A549 (cell line): ENCODE measurements around the gene ALDH1A3. TPM values are rescaled to one million over a fixed set of nuclear protein-coding genes. Genes with fewer than 3 reads are reported as not detected.
A peak's percentile ranks its signal among the peaks of the same experiment; 100 is the strongest.

Source experiments
- ATAC-seq, 2 experiments: fragments of 200-7000 bp in 1 of 2; fragments of >200 bp in 1 of 2; cut with Nextera tagmentation in 1 of 2; cut with Tn5 transposase in 1 of 2; 3 replicates each; pipeline versions ENCODE4 v1.8.0 to v1.9.1; 2018 to 2020; ENCODE audit warnings: mild to moderate bottlenecking in 1 of 2, moderate library complexity in 1 of 2
- CTCF ChIA-PET: fragments of 300-600 bp; sonication (Branson Sonifier 250); formaldehyde crosslinking; extraction: SDS; loops from one replicate; lab custom pipeline; 2021; ENCODE audit warnings: antibody characterized with exemption, inconsistent platforms; lab: Yijun Ruan, JAX
- POLR2A ChIA-PET: fragments of 350-600 bp; formaldehyde crosslinking; extraction: SDS; loops from one replicate; lab custom pipeline; 2021; ENCODE audit warnings: antibody characterized with exemption, inconsistent platforms; lab: Yijun Ruan, JAX
- DNase-seq, 2 experiments: peaks; one replicate each; pipeline versions ENCODE4 v3.0.0 to v3.0.0-alpha.2; 2011 to 2016; ENCODE audit warnings: low read depth in 1 of 2, low spot score in 1 of 2
- FAIRE-seq: peaks from 2 replicates; lab custom pipeline; 2011; peaks lifted over from hg19 to GRCh38; lab: Jason Lieb, UNC
- H3K27ac ChIP-seq, 2 experiments: fragments of >200 bp; sonication (Bioruptor Twin); formaldehyde crosslinking; 3 replicates each; pipeline ENCODE4 v1.5.1; 2016 to 2017
- H3K4me1 ChIP-seq: fragments of >200 bp; sonication (Bioruptor Twin); formaldehyde crosslinking; 3 replicates; pipeline ENCODE4 v1.6.1; 2016
- H3K4me2 ChIP-seq: fragments of >200 bp; sonication (Bioruptor Twin); formaldehyde crosslinking; 3 replicates; pipeline ENCODE4 v1.6.1; 2016
- H3K4me3 ChIP-seq: fragments of >200 bp; sonication (Bioruptor Twin); formaldehyde crosslinking; 3 replicates; pipeline ENCODE4 v1.5.1; 2016
- H3K9me3 ChIP-seq: fragments of >200 bp; sonication (Bioruptor Twin); formaldehyde crosslinking; 3 replicates; pipeline ENCODE4 v1.6.1; 2016
- CHD2 ChIP-seq: fragments of 150-350 bp; IDR thresholded peaks from 2 replicates; pipeline ENCODE4 v1.6.1; 2014; ENCODE audit warnings: low read length; ENCODE audit not compliant: partially characterized antibody
- EHF ChIP-seq: fragments of 250-450 bp; sonication (Bioruptor Pico); IDR thresholded peaks from 2 replicates; pipeline ENCODE4 v1.5.0; 2020; ENCODE audit warnings: mild to moderate bottlenecking
- FOXS1 ChIP-seq: fragments of 250-450 bp; sonication (Bioruptor Pico); IDR thresholded peaks from 2 replicates; pipeline ENCODE4 v1.5.0; 2020; ENCODE audit warnings: mild to moderate bottlenecking, moderate library complexity
- HEYL ChIP-seq: fragments of 250-450 bp; sonication (Bioruptor Pico); IDR thresholded peaks from 2 replicates; pipeline ENCODE4 v1.8.0; 2021; ENCODE audit warnings: mild to moderate bottlenecking, moderate library complexity
- HOXA7 ChIP-seq: fragments of 250-450 bp; sonication (Bioruptor Pico); IDR thresholded peaks from 2 replicates; pipeline ENCODE4 v1.5.0; 2020; ENCODE audit warnings: mild to moderate bottlenecking, moderate library complexity
- JUN ChIP-seq, 2 experiments: fragments of >200 bp; sonication (Bioruptor Twin); formaldehyde crosslinking; IDR thresholded peaks; 2 replicates in 1 of 2; 3 replicates in 1 of 2; pipeline ENCODE4 v1.6.1; 2016 to 2017
- KDM1A ChIP-seq: fragments of 200-600 bp; sonication (generic); IDR thresholded peaks from 2 replicates; pipeline ENCODE4 v1.6.1; 2016; ENCODE audit warnings: low read depth, mild to moderate bottlenecking
- MYC ChIP-seq: IDR thresholded peaks from 2 replicates; pipeline ENCODE4 v1.6.1; 2012; ENCODE audit warnings: mild to moderate bottlenecking, inconsistent platforms, low read length, improper control_type of control experiment, borderline replicate concordance
- NFE2L2 ChIP-seq: fragments of 150-350 bp; conservative IDR thresholded peaks from 2 replicates; pipeline ENCODE4 v1.6.1; 2014; ENCODE audit warnings: low read length
- NPAS2 ChIP-seq: fragments of 250-450 bp; sonication (Bioruptor Pico); IDR thresholded peaks from 2 replicates; pipeline ENCODE4 v1.8.0; 2022; ENCODE audit warnings: mild to moderate bottlenecking, moderate library complexity, borderline replicate concordance
- PHF8 ChIP-seq: fragments of 200-600 bp; sonication (generic); IDR thresholded peaks from 2 replicates; pipeline ENCODE4 v1.6.1; 2016; ENCODE audit warnings: low read depth, mild to moderate bottlenecking, antibody characterized with exemption, moderate library complexity, borderline replicate concordance
- POLR2A ChIP-seq: IDR thresholded peaks from 2 replicates; pipeline ENCODE4 v1.6.1; 2012; ENCODE audit warnings: mild to moderate bottlenecking, low read length
- RARB ChIP-seq: fragments of 250-450 bp; sonication (Bioruptor Pico); IDR thresholded peaks from 2 replicates; pipeline ENCODE4 v1.8.0; 2021; ENCODE audit warnings: mild to moderate bottlenecking, moderate library complexity
- SMC3 ChIP-seq: fragments of >200 bp; sonication (Bioruptor Twin); formaldehyde crosslinking; IDR thresholded peaks from 3 replicates; pipeline ENCODE4 v1.6.1; 2018; ENCODE audit warnings: inconsistent platforms
- ZFP36 ChIP-seq: fragments of 450-650 bp; IDR thresholded peaks from 2 replicates; pipeline ENCODE4 v1.6.1; 2014; ENCODE audit warnings: borderline replicate concordance; ENCODE audit not compliant: partially characterized antibody
- WGBS: methylation state at CpG from one replicate; pipeline ENCODE4 v1.1.6; 2017; ENCODE audit errors: missing lambda C conversion rate; 5-methylcytosine and 5-hydroxymethylcytosine counted together
- polyA minus RNA-seq: library from RNA; depleted of rRNA, polyadenylated mRNA; stranded (reverse); fragments of >200 nt; gene quantifications from 2 replicates; pipeline ENCODE4 v1.2.3, GENCODE V29; 2011; rRNA and poly(A)+ RNA removed
- polyA plus RNA-seq, 4 experiments: library from polyadenylated mRNA; depleted of rRNA in 3 of 4; stranded (reverse); fragments of >200 nt; fragmentation: RNase III in 1 of 4; extraction: RNeasy Plus Mini Kit Qiagen cat#74134 plus additional on column Dnase treatment in 1 of 4; gene quantifications; 2 replicates in 3 of 4; 3 replicates in 1 of 4; pipeline ENCODE4 v1.2.3, GENCODE V29; 2011 to 2017
- TF ChIP-seq, protein P1 (sequence below): fragments of >200 bp; sonication (Bioruptor Twin); formaldehyde crosslinking; IDR thresholded peaks from 3 replicates; pipeline ENCODE4 v1.6.1; 2016
- TF ChIP-seq, protein P2 (sequence below): IDR thresholded peaks from 2 replicates; pipeline ENCODE4 v1.6.1; 2012; ENCODE audit warnings: low read depth, borderline replicate concordance
- TF ChIP-seq, protein P3 (sequence below): fragments of 250-450 bp; sonication (Bioruptor Pico); IDR thresholded peaks from 2 replicates; pipeline ENCODE4 v1.5.0; 2020; ENCODE audit warnings: low read depth, mild to moderate bottlenecking, moderate library complexity
- TF ChIP-seq, protein P4 (sequence below): IDR thresholded peaks from 2 replicates; pipeline ENCODE4 v1.6.1; 2012
- TF ChIP-seq, protein P5 (sequence below): fragments of >200 bp; sonication (Bioruptor Twin); formaldehyde crosslinking; IDR thresholded peaks from 2 replicates; pipeline ENCODE4 v1.6.1; 2016
- TF ChIP-seq, protein P6 (sequence below): fragments of 250-450 bp; sonication (Bioruptor Pico); IDR thresholded peaks from 2 replicates; pipeline ENCODE4 v1.5.0; 2021; ENCODE audit warnings: mild to moderate bottlenecking, moderate library complexity, borderline replicate concordance

Gene ALDH1A3
- polyA plus RNA-seq (2011; rRNA removed) (9.3 and 11.9 TPM in 2 replicates), polyA plus RNA-seq (2017; fragmentation: RNase III; extraction: RNeasy Plus Mini Kit Qiagen cat#74134 plus additional on column Dnase treatment) (11.5 to 13.9 TPM (median 12.2 TPM) in 3 replicates), polyA minus RNA-seq (3.8 and 4.2 TPM in 2 replicates)
- polyA plus RNA-seq (2012; cell fraction: cytosol; rRNA removed) = 13.4 and 14.7 TPM in 2 replicates
- 8.6 and 10.3 TPM in 2 replicates for polyA plus RNA-seq (2012; cell fraction: nucleus; rRNA removed)

DNA sequence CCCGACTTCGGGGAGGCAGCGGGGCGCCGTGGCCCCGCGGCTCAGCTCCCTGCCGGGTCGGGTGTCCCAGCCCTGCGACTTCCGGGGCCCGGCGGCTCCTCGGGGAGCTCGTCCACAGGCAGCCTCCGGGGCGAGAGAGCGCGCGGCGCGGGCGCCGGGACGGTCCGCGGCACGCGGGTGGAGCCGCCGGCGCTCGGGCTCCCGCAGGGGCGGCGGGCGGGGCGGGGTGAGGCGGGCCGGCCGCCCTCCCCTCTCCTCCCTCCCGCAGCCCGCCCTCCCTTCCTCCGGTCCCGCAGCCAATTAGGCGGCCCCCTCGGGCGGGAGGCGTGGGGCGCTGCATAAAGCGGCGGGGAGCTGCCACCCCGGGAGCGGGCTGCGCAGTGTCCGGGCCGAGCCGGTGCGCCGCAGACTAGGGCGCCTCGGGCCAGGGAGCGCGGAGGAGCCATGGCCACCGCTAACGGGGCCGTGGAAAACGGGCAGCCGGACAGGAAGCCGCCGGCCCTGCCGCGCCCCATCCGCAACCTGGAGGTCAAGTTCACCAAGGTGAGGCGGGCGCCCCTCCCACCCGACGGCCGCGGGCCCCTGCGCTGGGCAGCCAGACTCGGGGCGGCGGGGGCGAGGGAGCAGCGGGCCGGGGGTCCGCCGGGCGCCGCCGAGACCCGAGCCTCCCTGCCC, at the start of gene ALDH1A3:
Gene ALDH1A3, plus strand, starts transcription at position 368 of the 675 bp plus-strand sequence. Its CDS starts 77 bp downstream, at position 445.
- TF ChIP-seq POLR2A = peak; percentile 84
- 0 out of 2 replicates have a peak, but pooled peaks have one; percentile 20 for TF ChIP-seq PHF8
- TF ChIP-seq, protein P1, sequence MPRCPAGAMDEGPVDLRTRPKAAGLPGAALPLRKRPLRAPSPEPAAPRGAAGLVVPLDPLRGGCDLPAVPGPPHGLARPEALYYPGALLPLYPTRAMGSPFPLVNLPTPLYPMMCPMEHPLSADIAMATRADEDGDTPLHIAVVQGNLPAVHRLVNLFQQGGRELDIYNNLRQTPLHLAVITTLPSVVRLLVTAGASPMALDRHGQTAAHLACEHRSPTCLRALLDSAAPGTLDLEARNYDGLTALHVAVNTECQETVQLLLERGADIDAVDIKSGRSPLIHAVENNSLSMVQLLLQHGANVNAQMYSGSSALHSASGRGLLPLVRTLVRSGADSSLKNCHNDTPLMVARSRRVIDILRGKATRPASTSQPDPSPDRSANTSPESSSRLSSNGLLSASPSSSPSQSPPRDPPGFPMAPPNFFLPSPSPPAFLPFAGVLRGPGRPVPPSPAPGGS = peak; percentile 79; the same call in 2 of the 3 replicates
- no peak for TF ChIP-seq FOXS1 (CRISPR knock-in tag)
- TF ChIP-seq HEYL (CRISPR knock-in tag) = no peak
- TF ChIP-seq, protein P2, sequence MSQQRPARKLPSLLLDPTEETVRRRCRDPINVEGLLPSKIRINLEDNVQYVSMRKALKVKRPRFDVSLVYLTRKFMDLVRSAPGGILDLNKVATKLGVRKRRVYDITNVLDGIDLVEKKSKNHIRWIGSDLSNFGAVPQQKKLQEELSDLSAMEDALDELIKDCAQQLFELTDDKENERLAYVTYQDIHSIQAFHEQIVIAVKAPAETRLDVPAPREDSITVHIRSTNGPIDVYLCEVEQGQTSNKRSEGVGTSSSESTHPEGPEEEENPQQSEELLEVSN = 0 out of 2 replicates have a peak, but pooled peaks have one; percentile 8
- TF ChIP-seq JUN (IDR thresholded peaks at IDR 0.05) = peak; percentile 58 to 83; a peak in 2 of 5 replicates
- ChIA-PET CTCF (interaction anchor here (0.6 to 6.7 kb wide), 6 partner anchors 20 to 378 kb away, joined by 3 to 74 read pairs (median 16); partner anchors contain the start of gene LRRK1), POLR2A (interaction anchor here (0.6 to 1.5 kb wide), 7 partner anchors 9 to 208 kb away, joined by 3 to 6 read pairs (median 3); no protein-coding TSS in a partner anchor)
- Histone ChIP-seq H3K9me3 (no peaks in the 10 kb centered on the region), H3K4me1 (peaks cover 5% of the 10 kb centered on the region), H3K4me3 (peak within 1 kb of the TSS; percentile 75), H3K4me2 (peak within 1 kb of the TSS; percentile 80), H3K27ac (peak within 1 kb of the TSS; percentile 84 to 91)
- peak; percentile 65 to 89 for DNase-seq
- peak; percentile 81 to 91 for ATAC-seq
- no peak for FAIRE-seq
- 0% methylated on average over 16 of the region's 93 CpGs for WGBS

DNA sequence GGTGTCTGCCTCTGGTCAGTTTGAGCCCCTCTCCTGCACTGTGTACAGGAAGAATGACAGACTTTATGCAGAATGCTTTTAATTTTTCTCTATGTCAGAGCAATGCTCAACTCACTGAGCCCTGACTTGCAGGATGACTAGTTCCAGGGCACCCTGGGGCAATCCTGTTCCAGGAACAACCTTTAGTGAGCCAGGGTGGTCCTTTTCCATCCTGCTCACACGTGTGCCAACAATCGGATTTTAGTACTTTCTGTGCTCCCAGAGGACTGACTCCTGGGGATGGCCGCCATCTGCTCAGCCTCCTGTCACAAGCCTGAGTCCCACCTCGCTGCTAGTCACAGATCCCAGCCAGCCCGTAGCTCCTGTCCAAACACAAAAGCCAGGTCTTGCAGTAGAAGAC, 48.2 kb upstream of the ALDH1A3 start:
- 50% methylated on average over 5 of the region's 5 CpGs for WGBS
- ChIA-PET POLR2A (no interaction called here), CTCF (interaction anchor here (1.7 kb wide), 1 partner anchor 160 kb away, joined by 4 read pairs; no protein-coding TSS in a partner anchor)
- no peak overlapping the region for H3K4me2 ChIP-seq
- TF ChIP-seq ZFP36 = no peak
- TF ChIP-seq, protein P3, sequence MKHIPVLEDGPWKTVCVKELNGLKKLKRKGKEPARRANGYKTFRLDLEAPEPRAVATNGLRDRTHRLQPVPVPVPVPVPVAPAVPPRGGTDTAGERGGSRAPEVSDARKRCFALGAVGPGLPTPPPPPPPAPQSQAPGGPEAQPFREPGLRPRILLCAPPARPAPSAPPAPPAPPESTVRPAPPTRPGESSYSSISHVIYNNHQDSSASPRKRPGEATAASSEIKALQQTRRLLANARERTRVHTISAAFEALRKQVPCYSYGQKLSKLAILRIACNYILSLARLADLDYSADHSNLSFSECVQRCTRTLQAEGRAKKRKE (CRISPR knock-in tag) = no peak
- no peak for TF ChIP-seq KDM1A
- TF ChIP-seq, protein P4, sequence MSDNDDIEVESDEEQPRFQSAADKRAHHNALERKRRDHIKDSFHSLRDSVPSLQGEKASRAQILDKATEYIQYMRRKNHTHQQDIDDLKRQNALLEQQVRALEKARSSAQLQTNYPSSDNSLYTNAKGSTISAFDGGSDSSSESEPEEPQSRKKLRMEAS = no peak
- no peak for TF ChIP-seq EHF
- TF ChIP-seq MYC = no peak
- no peak for TF ChIP-seq SMC3
- TF ChIP-seq NPAS2 = no peak
- TF ChIP-seq POLR2A = no peak
- TF ChIP-seq, protein P5, sequence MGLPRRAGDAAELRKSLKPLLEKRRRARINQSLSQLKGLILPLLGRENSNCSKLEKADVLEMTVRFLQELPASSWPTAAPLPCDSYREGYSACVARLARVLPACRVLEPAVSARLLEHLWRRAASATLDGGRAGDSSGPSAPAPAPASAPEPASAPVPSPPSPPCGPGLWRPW = no peak
- no peak for TF ChIP-seq HOXA7 (CRISPR knock-in tag)
- TF ChIP-seq, protein P6, sequence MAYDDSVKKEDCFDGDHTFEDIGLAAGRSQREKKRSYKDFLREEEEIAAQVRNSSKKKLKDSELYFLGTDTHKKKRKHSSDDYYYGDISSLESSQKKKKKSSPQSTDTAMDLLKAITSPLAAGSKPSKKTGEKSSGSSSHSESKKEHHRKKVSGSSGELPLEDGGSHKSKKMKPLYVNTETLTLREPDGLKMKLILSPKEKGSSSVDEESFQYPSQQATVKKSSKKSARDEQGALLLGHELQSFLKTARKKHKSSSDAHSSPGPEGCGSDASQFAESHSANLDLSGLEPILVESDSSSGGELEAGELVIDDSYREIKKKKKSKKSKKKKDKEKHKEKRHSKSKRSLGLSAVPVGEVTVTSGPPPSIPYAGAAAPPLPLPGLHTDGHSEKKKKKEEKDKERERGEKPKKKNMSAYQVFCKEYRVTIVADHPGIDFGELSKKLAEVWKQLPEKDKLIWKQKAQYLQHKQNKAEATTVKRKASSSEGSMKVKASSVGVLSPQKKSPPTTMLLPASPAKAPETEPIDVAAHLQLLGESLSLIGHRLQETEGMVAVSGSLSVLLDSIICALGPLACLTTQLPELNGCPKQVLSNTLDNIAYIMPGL (CRISPR knock-in tag) = no peak
- TF ChIP-seq JUN (IDR thresholded peaks at IDR 0.05) = no peak
- TF ChIP-seq NFE2L2 = no peak
- TF ChIP-seq CHD2 = no peak
- TF ChIP-seq RARB (CRISPR knock-in tag) = no peak
- no peak overlapping the region for H3K27ac ChIP-seq
- FAIRE-seq = no peak
- no peaks in the 10 kb centered on the region for H3K4me1 ChIP-seq
- no peak; a peak in 3 of 6 replicates for ATAC-seq
- DNase-seq = no peak
- no peak overlapping the region for H3K4me3 ChIP-seq
- H3K9me3 ChIP-seq = peaks cover 7% of the 10 kb centered on the region; the same call in 1 of the 3 replicates
